Gastroesophageal sphincter (tissue), 4 donors: Measurements from ENCODE around the gene DTD2. TPM values are rescaled to one million over a fixed set of nuclear protein-coding genes. Genes with fewer than 3 reads are reported as not detected.

Experiments used
- ATAC-seq: fragments of 150-250 bp; one replicate; pipeline ENCODE4 v1.9.1; 2016; ENCODE audit warnings: mild to moderate bottlenecking, moderate library complexity
- H3K27ac ChIP-seq, 4 donors: fragments of 200-600 bp; sonication (generic) in 3 of 4; 1 replicate in 3 of 4; 2 replicates in 1 of 4; pipeline ENCODE4 v1.5.1; 2016 to 2019
- H3K27me3 ChIP-seq: fragments of 200-600 bp; sonication (generic); one replicate; pipeline ENCODE4 v1.5.1; 2019
- H3K36me3 ChIP-seq, 2 donors: fragments of 200-600 bp; sonication (generic); one replicate each; pipeline ENCODE4 v1.5.1; 2019; ENCODE audit warnings: control low read depth in 1 of 2
- H3K4me1 ChIP-seq, 3 donors: fragments of 200-600 bp; sonication (generic); 1 replicate in 2 of 3; 2 replicates in 1 of 3; pipeline ENCODE4 v1.5.1; 2016 to 2019; ENCODE audit warnings: control low read depth in 2 of 3
- H3K4me3 ChIP-seq, 2 donors: fragments of 200-600 bp; sonication (generic); one replicate each; pipeline ENCODE4 v1.5.1; 2019; ENCODE audit warnings: mild to moderate bottlenecking in 1 of 2, moderate library complexity in 1 of 2
- H3K9me3 ChIP-seq, 3 donors: fragments of 200-600 bp; sonication (generic); one replicate each; pipeline ENCODE4 v1.5.1; 2017 to 2019; ENCODE audit warnings: control low read depth in 2 of 3
- EP300 ChIP-seq: sonication (generic); formaldehyde crosslinking; IDR thresholded peaks from one replicate; pipeline ENCODE4 v1.6.1; 2017; ENCODE audit warnings: antibody characterized with exemption, mild to moderate bottlenecking
- POLR2A ChIP-seq, 2 donors: fragments of 450-650 bp; IDR thresholded peaks; one replicate each; pipeline ENCODE4 v1.6.1; 2017; ENCODE audit warnings: antibody characterized with exemption in 2 of 2, mild to moderate bottlenecking in 2 of 2, moderate library complexity in 1 of 2
- POLR2AphosphoS5 ChIP-seq: sonication (generic); formaldehyde crosslinking; IDR thresholded peaks from one replicate; pipeline ENCODE4 v1.6.1; 2017; ENCODE audit warnings: antibody characterized with exemption
- WGBS, 2 donors: methylation state at CpG; one replicate each; pipeline ENCODE4 v1.1.5; 2018; ENCODE audit warnings: low coverage in 1 of 2; 5-methylcytosine and 5-hydroxymethylcytosine counted together
- total RNA-seq, 4 donors: library from RNA; depleted of rRNA; stranded (reverse); fragments of >200 nt; gene quantifications; one replicate each; pipeline ENCODE4 v1.1.0, GENCODE V29; 2016
- TF ChIP-seq, protein P1 (sequence below), 4 experiments: fragments of 200-600 bp in 2 of 4; fragments of 450-650 bp in 2 of 4; sonication (generic) in 1 of 4; IDR thresholded peaks; one replicate each; pipeline ENCODE4 v1.5.1; 2017 to 2019; ENCODE audit warnings: antibody characterized with exemption in 4 of 4, mild to moderate bottlenecking in 2 of 4, moderate library complexity in 2 of 4

DTD2 gene
- total RNA-seq, 4 donors from 2014 or later: 21.3 to 31.1 (median 28.1) TPM

DNA sequence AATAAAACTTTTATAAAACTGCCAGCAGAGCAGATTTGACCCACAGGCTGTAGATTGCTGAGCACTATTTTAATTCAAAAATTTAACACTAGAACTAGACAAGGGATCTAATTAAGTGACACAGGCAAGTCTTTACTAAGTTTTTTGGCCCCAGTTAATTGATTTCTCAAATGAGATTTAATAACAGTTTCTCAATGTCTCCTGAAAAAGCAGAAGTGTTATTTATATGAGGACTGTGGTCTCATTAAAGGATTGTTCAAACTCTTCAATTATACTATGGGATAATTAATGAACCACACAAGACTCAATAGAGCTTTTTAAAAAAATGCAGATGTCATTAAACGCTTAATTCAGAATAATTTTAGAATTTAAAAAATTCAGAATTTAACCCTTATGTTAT is 38.9 kb downstream of the DTD2 start:
- Histone ChIP-seq H3K4me3 (no peak overlapping the region), H3K4me1 (peaks cover 3 to 67% (median 6%) of the 10 kb centered on the region in 3 donors), H3K27ac (peak overlapping the region in 2 of 4 donors; percentile 92 to 94), H3K27me3 (no peaks in the 10 kb centered on the region), H3K9me3 (no peaks in the 10 kb centered on the region), H3K36me3 (no peaks in the 10 kb centered on the region)
- TF ChIP-seq POLR2A (IDR thresholded peaks at IDR 0.05) (no peak), POLR2AphosphoS5 (no peak), EP300 (no peak)
- TF ChIP-seq, protein P1, sequence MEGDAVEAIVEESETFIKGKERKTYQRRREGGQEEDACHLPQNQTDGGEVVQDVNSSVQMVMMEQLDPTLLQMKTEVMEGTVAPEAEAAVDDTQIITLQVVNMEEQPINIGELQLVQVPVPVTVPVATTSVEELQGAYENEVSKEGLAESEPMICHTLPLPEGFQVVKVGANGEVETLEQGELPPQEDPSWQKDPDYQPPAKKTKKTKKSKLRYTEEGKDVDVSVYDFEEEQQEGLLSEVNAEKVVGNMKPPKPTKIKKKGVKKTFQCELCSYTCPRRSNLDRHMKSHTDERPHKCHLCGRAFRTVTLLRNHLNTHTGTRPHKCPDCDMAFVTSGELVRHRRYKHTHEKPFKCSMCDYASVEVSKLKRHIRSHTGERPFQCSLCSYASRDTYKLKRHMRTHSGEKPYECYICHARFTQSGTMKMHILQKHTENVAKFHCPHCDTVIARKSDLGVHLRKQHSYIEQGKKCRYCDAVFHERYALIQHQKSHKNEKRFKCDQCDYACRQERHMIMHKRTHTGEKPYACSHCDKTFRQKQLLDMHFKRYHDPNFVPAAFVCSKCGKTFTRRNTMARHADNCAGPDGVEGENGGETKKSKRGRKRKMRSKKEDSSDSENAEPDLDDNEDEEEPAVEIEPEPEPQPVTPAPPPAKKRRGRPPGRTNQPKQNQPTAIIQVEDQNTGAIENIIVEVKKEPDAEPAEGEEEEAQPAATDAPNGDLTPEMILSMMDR (IDR thresholded peaks at IDR 0.05): no peak
- WGBS, 2 donors: 29 to 30% methylated on average over 1 of the region's 1 CpG
- no peak for ATAC-seq

- Histone ChIP-seq H3K27me3 (no peaks in the 10 kb centered on the region), H3K9me3 (no peaks in the 10 kb centered on the region), H3K4me3 (no peak overlapping the region), H3K27ac (no peak overlapping the region), H3K4me1 (peaks cover 3 to 87% (median 6%) of the 10 kb centered on the region in 3 donors), H3K36me3 (no peaks in the 10 kb centered on the region)
- no peak for ATAC-seq
- TF ChIP-seq POLR2A (IDR thresholded peaks at IDR 0.05): no peak
- TF ChIP-seq, protein P1 (IDR thresholded peaks at IDR 0.05): no peak
- no peak for TF ChIP-seq EP300
- no peak for TF ChIP-seq POLR2AphosphoS5
- 47 to 71% methylated on average over 1 of the region's 1 CpG for WGBS, 2 donors
Observed at GRCh38 chr14:31414190-31414833, 43.0 kb downstream of the DTD2 start.

- Histone ChIP-seq H3K4me1 (peaks cover 0 to 59% (median 6%) of the 10 kb centered on the region in 3 donors), H3K27me3 (no peaks in the 10 kb centered on the region), H3K36me3 (no peaks in the 10 kb centered on the region), H3K9me3 (no peaks in the 10 kb centered on the region), H3K27ac (no peak overlapping the region), H3K4me3 (no peak overlapping the region)
- TF ChIP-seq, protein P1 (IDR thresholded peaks at IDR 0.05): no peak
- no peak for TF ChIP-seq POLR2A (IDR thresholded peaks at IDR 0.05)
- no peak for TF ChIP-seq EP300
- TF ChIP-seq POLR2AphosphoS5: no peak
- WGBS, 2 donors: 9 to 20% methylated on average over 2 of the region's 2 CpGs
- no peak for ATAC-seq
Observed at GRCh38 chr14:31411218-31411727, 46.0 kb downstream of the DTD2 start.

GRCh38 chr14:31410048-31410650 is 47.2 kb downstream of the DTD2 start:
- TF ChIP-seq POLR2AphosphoS5 (no peak), POLR2A (IDR thresholded peaks at IDR 0.05) (no peak), EP300 (no peak)
- TF ChIP-seq, protein P1 (IDR thresholded peaks at IDR 0.05): no peak
- WGBS, 2 donors: 75 to 79% methylated on average over 3 of the region's 3 CpGs

GRCh38 chr14:31408421-31408820 is 48.9 kb downstream of the DTD2 start:
- Histone ChIP-seq H3K27ac (no peak overlapping the region), H3K4me1 (peaks cover 0 to 30% (median 0%) of the 10 kb centered on the region in 3 donors), H3K9me3 (no peaks in the 10 kb centered on the region), H3K36me3 (no peaks in the 10 kb centered on the region), H3K27me3 (no peaks in the 10 kb centered on the region), H3K4me3 (no peak overlapping the region)
- no peak for ATAC-seq
- 93 to 100% methylated on average over 1 of the region's 1 CpG for WGBS, 2 donors
- TF ChIP-seq, protein P1 (IDR thresholded peaks at IDR 0.05): no peak
- TF ChIP-seq POLR2A (IDR thresholded peaks at IDR 0.05) (no peak), EP300 (no peak), POLR2AphosphoS5 (no peak)

More at GRCh38 chr14:31410048-31410650, 47.2 kb downstream of the DTD2 start:
- H3K4me1 ChIP-seq: peaks cover 0 to 48% (median 6%) of the 10 kb centered on the region in 3 donors
- no peaks in the 10 kb centered on the region for H3K36me3 ChIP-seq
- no peak overlapping the region for H3K4me3 ChIP-seq
- ATAC-seq: no peak
- no peaks in the 10 kb centered on the region for H3K9me3 ChIP-seq
- no peak overlapping the region for H3K27ac ChIP-seq
- H3K27me3 ChIP-seq: no peaks in the 10 kb centered on the region
